Measurements from ENCODE around the gene CHCHD3. TPM values are rescaled to one million over a fixed set of nuclear protein-coding genes. Genes with fewer than 3 reads are reported as not detected.
"Not testable (repeated sequence)": the region's sequence is repeated elsewhere in the genome, so short reads cannot be mapped to it uniquely, and the experiment has no call there.

CHCHD3 gene
- total RNA-seq, 4 donors from 2014 or later = 40.6 to 66.6 (median 48.1) TPM

GRCh38 chr7:133040178-133040577 lies 41.7 kb downstream of the CHCHD3 start:
- H3K27ac ChIP-seq = no peak overlapping the region
- TF ChIP-seq POLR2A (IDR thresholded peaks at IDR 0.05) = no peak
- no peak for TF ChIP-seq CTCF (IDR thresholded peaks at IDR 0.05)
- TF ChIP-seq EP300 (IDR thresholded peaks at IDR 0.05) = no peak
- H3K9me3 ChIP-seq = no peaks in the 10 kb centered on the region
- no peak for DNase-seq (ENCODE audit: low spot score in 2 of 2)
- no peaks in the 10 kb centered on the region for H3K36me3 ChIP-seq
- H3K27me3 ChIP-seq = no peaks in the 10 kb centered on the region
- 65 to 67% methylated on average over 1 of the region's 1 CpG for WGBS, 2 donors
- no peak overlapping the region for H3K4me3 ChIP-seq
- H3K4me1 ChIP-seq = no peaks in the 10 kb centered on the region

DNA sequence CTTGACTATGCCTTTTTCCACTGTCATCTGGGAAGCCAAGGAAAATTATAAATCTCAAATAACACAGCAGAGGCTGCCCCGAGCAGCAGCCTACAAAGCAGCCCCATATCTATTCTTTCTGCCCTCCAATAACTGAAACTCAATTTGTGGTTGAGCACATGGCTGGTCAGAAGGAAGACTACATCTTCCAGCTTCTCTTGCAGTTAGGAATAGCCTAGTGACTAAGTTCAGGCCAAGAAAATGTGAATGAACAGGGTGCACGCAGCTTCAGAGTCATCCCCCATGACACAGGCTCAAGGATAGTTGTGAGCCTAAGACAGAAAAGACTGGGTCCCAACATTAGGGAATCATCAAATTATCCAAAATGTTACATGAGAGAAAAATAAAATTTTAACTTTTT lies 42.3 kb downstream of the CHCHD3 start:
- no peaks in the 10 kb centered on the region for H3K4me1 ChIP-seq
- TF ChIP-seq POLR2A (IDR thresholded peaks at IDR 0.05) (no peak), EP300 (IDR thresholded peaks at IDR 0.05) (no peak), CTCF (IDR thresholded peaks at IDR 0.05) (no peak)
- H3K27ac ChIP-seq = no peak overlapping the region
- DNase-seq (ENCODE audit: low spot score in 2 of 2) = no peak
- H3K36me3 ChIP-seq = no peaks in the 10 kb centered on the region
- WGBS, 2 donors = 95 to 96% methylated on average over 2 of the region's 2 CpGs
- no peaks in the 10 kb centered on the region for H3K9me3 ChIP-seq
- H3K27me3 ChIP-seq = no peaks in the 10 kb centered on the region
- no peak overlapping the region for H3K4me3 ChIP-seq

- Histone ChIP-seq H3K27ac (no peak overlapping the region), H3K9me3 (no peaks in the 10 kb centered on the region), H3K4me1 (no peaks in the 10 kb centered on the region), H3K27me3 (no peaks in the 10 kb centered on the region), H3K36me3 (no peaks in the 10 kb centered on the region), H3K4me3 (no peak overlapping the region)
- no peak for TF ChIP-seq POLR2A (IDR thresholded peaks at IDR 0.05)
- TF ChIP-seq CTCF (IDR thresholded peaks at IDR 0.05) = no peak
- TF ChIP-seq EP300 (IDR thresholded peaks at IDR 0.05) = no peak
- DNase-seq (ENCODE audit: low spot score in 2 of 2) = no peak
- WGBS, 2 donors = 91 to 96% methylated on average over 1 of the region's 1 CpG
Measured at GRCh38 chr7:133036289-133036688, 45.6 kb downstream of the CHCHD3 start.

DNA sequence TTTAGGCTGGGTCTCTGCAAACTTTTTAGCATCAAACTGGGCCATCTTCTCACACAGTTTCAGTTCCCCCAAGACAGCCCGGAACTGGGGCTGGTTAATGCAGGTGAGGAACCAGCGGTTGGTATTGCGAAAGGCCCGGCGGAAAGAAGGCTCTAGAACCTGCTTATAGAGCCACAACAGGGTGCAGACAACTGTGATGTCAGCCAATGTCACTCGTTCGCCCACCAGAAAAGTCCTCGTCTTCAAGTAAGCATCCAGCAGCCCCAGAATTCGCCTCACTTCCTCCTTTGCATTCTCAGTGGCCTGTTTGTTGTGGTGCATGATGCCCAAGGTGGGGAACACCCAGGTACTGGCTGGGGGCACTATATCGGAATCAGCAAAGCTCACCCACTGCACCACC lies 46.6 kb downstream of the CHCHD3 start:
- not testable (repeated sequence) for H3K9me3 ChIP-seq

DNA sequence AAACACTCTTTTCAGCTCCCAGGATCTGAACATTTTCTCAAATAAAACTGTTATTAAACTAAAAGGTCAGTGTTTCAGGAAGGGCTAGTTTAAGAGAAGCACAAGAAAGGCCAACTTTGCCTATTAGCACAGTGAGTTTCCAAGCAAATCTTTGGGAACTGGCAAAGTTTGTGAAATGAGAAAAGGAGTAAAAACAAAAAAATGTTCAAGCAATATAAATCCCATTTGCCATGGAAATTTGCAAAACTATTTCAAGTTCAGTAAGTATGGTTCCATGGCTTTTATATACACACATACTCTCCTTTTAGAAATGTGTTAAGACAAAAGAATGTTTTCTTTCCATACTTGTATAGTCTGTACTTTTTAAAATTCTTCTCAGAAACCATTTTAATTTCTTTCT lies 51.5 kb downstream of the CHCHD3 start:
- Histone ChIP-seq H3K27ac (no peak overlapping the region), H3K27me3 (no peaks in the 10 kb centered on the region), H3K4me3 (no peak overlapping the region), H3K4me1 (peaks cover 0 to 10% (median 0%) of the 10 kb centered on the region in 4 donors), H3K36me3 (no peaks in the 10 kb centered on the region), H3K9me3 (peaks cover 0 to 7% (median 0%) of the 10 kb centered on the region in 4 donors)
- no peak for TF ChIP-seq EP300 (IDR thresholded peaks at IDR 0.05)
- no peak for TF ChIP-seq CTCF (IDR thresholded peaks at IDR 0.05)
- TF ChIP-seq POLR2A (IDR thresholded peaks at IDR 0.05) = no peak
- DNase-seq (ENCODE audit: low spot score in 2 of 2) = no peak

More for the DNA sequence above, 46.6 kb downstream of the CHCHD3 start:
- H3K27me3 ChIP-seq; H3K36me3 ChIP-seq; DNase-seq (ENCODE audit: low spot score in 2 of 2); H3K4me3 ChIP-seq; H3K27ac ChIP-seq; H3K4me1 ChIP-seq: not testable (repeated sequence)
- WGBS, 2 donors = 95 to 99% methylated on average over 10 of the region's 10 CpGs

DNA sequence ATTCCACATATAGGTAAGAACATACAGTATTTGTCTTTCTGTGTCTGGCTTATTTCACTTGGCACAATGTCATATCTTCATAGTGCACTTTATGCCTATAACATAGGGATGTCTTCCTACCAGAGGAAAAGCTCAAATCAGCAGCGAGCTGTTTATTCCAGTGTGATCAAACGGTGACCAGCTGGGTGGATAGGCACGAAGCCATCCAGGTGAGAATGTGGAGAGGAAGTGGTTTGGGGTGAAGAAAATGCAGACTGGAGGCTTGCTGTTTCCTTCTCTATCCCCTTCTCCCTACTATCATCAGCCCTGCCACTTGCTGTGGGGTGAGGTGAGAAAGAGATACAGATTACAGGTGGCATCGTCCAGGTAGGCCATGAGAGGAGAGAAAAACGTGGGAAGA lies 52.4 kb downstream of the CHCHD3 start:
- H3K4me1 ChIP-seq = peaks cover 0 to 10% (median 0%) of the 10 kb centered on the region in 4 donors
- no peak overlapping the region for H3K4me3 ChIP-seq
- peaks cover 0 to 7% (median 0%) of the 10 kb centered on the region in 4 donors for H3K9me3 ChIP-seq
- no peaks in the 10 kb centered on the region for H3K27me3 ChIP-seq
- H3K27ac ChIP-seq = no peak overlapping the region
- TF ChIP-seq EP300 (IDR thresholded peaks at IDR 0.05) = no peak
- no peak for TF ChIP-seq CTCF (IDR thresholded peaks at IDR 0.05)
- TF ChIP-seq POLR2A (IDR thresholded peaks at IDR 0.05) = no peak
- DNase-seq (ENCODE audit: low spot score in 2 of 2) = no peak
- no peaks in the 10 kb centered on the region for H3K36me3 ChIP-seq
- 84 to 86% methylated on average over 5 of the region's 5 CpGs for WGBS, 2 donors

All from tibial nerve (tissue), 4 donors.